Naive thymus-derived CD4-positive, alpha-beta T cell (primary cell): ENCODE results near the gene CDH16. TPM values are rescaled to one million over a fixed set of nuclear protein-coding genes. Genes with fewer than 3 reads are reported as not detected.
A peak's percentile ranks its signal among the peaks of the same experiment; 100 is the strongest.
"Not testable (repeated sequence)": the region's sequence is repeated elsewhere in the genome, so short reads cannot be mapped to it uniquely, and the experiment has no call there.

ENCODE experiments used
- ATAC-seq: fragments of 150-1000 bp; cut with Tn5 transposase; 2 replicates; pipeline ENCODE4 v1.10.0; 2021; ENCODE audit warnings: mild to moderate bottlenecking, moderate library complexity
- CTCF ChIA-PET: fragments of 350-600 bp; sonication (Branson Sonifier 250); formaldehyde crosslinking; loops from one replicate; lab custom pipeline; 2021; ENCODE audit warnings: antibody characterized with exemption; lab: Charles Lee
- POLR2A ChIA-PET: fragments of 350-600 bp; sonication (Branson Sonifier 250); formaldehyde crosslinking; loops from one replicate; lab custom pipeline; 2021; ENCODE audit warnings: antibody characterized with exemption, inconsistent platforms; lab: Charles Lee
- DNase-seq, 9 donors: peaks; one replicate each; pipeline versions ENCODE4 v3.0.0 to v3.0.0-alpha.2; 2020 to 2022; ENCODE audit warnings: mixed read lengths in 1 of 9
- H3K27ac ChIP-seq: one replicate; pipeline ENCODE4 v1.7.0; 2013; ENCODE audit warnings: mild to moderate bottlenecking, low read depth, low read length, moderate library complexity
- H3K27me3 ChIP-seq, 2 donors: one replicate each; pipeline ENCODE4 v1.7.0; 2013; ENCODE audit warnings: low read length in 2 of 2, mild to moderate bottlenecking in 2 of 2, moderate library complexity in 2 of 2; ENCODE audit not compliant: control insufficient read depth in 2 of 2, insufficient read depth in 2 of 2
- H3K36me3 ChIP-seq, 3 experiments: 1 replicate in 2 of 3; 2 replicates in 1 of 3; pipeline ENCODE4 v1.7.0; 2013; ENCODE audit warnings: low read length in 3 of 3, mild to moderate bottlenecking in 3 of 3, moderate library complexity in 1 of 3; ENCODE audit not compliant: insufficient read depth in 3 of 3, control insufficient read depth in 2 of 3
- H3K4me1 ChIP-seq, 2 donors: one replicate each; pipeline ENCODE4 v1.7.0; 2013; ENCODE audit warnings: low read length in 2 of 2, mild to moderate bottlenecking in 2 of 2, moderate library complexity in 1 of 2; ENCODE audit not compliant: control insufficient read depth in 2 of 2, insufficient read depth in 2 of 2
- H3K4me3 ChIP-seq: 2 replicates; pipeline ENCODE4 v1.7.0; 2013; ENCODE audit warnings: mild to moderate bottlenecking, low read length
- H3K9me3 ChIP-seq, 3 experiments: 1 replicate in 2 of 3; 2 replicates in 1 of 3; pipeline ENCODE4 v1.7.0; 2013; ENCODE audit warnings: low read length in 3 of 3; ENCODE audit not compliant: control insufficient read depth in 2 of 3
- H3K27ac Mint-ChIP-seq, 9 donors: one replicate each; pipeline ENCODE4 v1.8.0; 2020 to 2022; ENCODE audit warnings: mixed read lengths in 9 of 9, mild to moderate bottlenecking in 8 of 9, moderate library complexity in 5 of 9, inconsistent platforms in 2 of 9
- H3K27me3 Mint-ChIP-seq, 5 donors: one replicate each; pipeline ENCODE4 v1.8.0; 2021 to 2022; ENCODE audit warnings: mixed read lengths in 5 of 5, mild to moderate bottlenecking in 1 of 5
- H3K36me3 Mint-ChIP-seq, 5 donors: one replicate each; pipeline ENCODE4 v1.8.0; 2020 to 2022; ENCODE audit warnings: mixed read lengths in 5 of 5, mild to moderate bottlenecking in 3 of 5, inconsistent platforms in 1 of 5
- H3K4me1 Mint-ChIP-seq, 7 donors: one replicate each; pipeline ENCODE4 v1.8.0; 2020 to 2022; ENCODE audit warnings: mixed read lengths in 7 of 7, mild to moderate bottlenecking in 3 of 7, inconsistent platforms in 1 of 7
- H3K4me3 Mint-ChIP-seq, 10 donors: one replicate each; pipeline ENCODE4 v1.8.0; 2020 to 2022; ENCODE audit warnings: mild to moderate bottlenecking in 10 of 10, mixed read lengths in 10 of 10, moderate library complexity in 6 of 10, inconsistent platforms in 2 of 10
- H3K9me3 Mint-ChIP-seq, 11 donors: one replicate each; pipeline ENCODE4 v1.8.0; 2020 to 2022; ENCODE audit warnings: mixed read lengths in 11 of 11, mild to moderate bottlenecking in 4 of 11, inconsistent platforms in 1 of 11, moderate library complexity in 1 of 11
- intact Hi-C, 2 donors: fragments of 100-400 bp; cut with micrococcal nuclease; formaldehyde crosslinking; loops; one replicate each; pipeline ENCODE4 v1.15.1; 2023
- polyA plus RNA-seq, 2 donors: library from polyadenylated mRNA; unstranded; fragments of 300-500 nt; fragmentation: Illumina TruSeq; gene quantifications; one replicate each; pipeline ENCODE4 v1.2.3, GENCODE V29; 2021
- total RNA-seq, 6 experiments: library from RNA in 5 of 6; stranded (reverse) in 5 of 6; gene quantifications; 1 replicate in 5 of 6; 2 replicates in 1 of 6; pipeline ENCODE4 v1.2.3 and lab custom pipeline; 2021 to 2026

Gene CDH16
- total and polyA plus RNA-seq, 7 experiments from 2014 or later: not detected

GRCh38 chr16:66934839-66935313 is 16.2 kb upstream of the CDH16 start:
- POLR2A ChIA-PET: interaction anchor here (2.4 kb wide), 1 partner anchor 104 kb away, joined by 7 read pairs; the partner anchor contains the start of gene NAE1
- H3K36me3 ChIP-seq: peaks cover 0 to 38% (median 3%) of the 10 kb centered on the region in 3 experiments
- Mint-ChIP-seq H3K4me3 (peak overlapping the region; percentile 91 to 99 (median 98)), H3K4me1 (peaks cover 38 to 63% (median 54%) of the 10 kb centered on the region in 7 donors), H3K36me3 (peaks cover 0 to 24% (median 6%) of the 10 kb centered on the region in 5 donors), H3K27ac (peak overlapping the region; percentile 96 to 99 (median 98))
- H3K27me3 Mint-ChIP-seq, CTCF ChIA-PET, DNase-seq, H3K9me3 Mint-ChIP-seq, ATAC-seq, H3K9me3 ChIP-seq, H3K27me3 ChIP-seq: not testable (repeated sequence)
- H3K4me3 ChIP-seq: peak overlapping the region; percentile 96
- intact Hi-C loops: loop anchor here (1.0 to 10.0 kb wide), 10 partner anchors 12 to 1910 kb away; partner anchors contain the start of genes PDP2 (in 2 of the 2), ATP6V0D1 (in 1 of the 2), CKLF (in 1 of the 2) and DYNC1LI2 (in 1 of the 2)
- H3K4me1 ChIP-seq: peaks cover 24 to 35% of the 10 kb centered on the region in 2 donors
- peak overlapping the region; percentile 97 for H3K27ac ChIP-seq

GRCh38 chr16:66934138-66934838 is 15.6 kb upstream of the CDH16 start, which contains the start of gene CIAO2B:
Gene CIAO2B (minus strand): TSS chr16:66934402. CDS start chr16:66934364, 38 bp downstream.
- CTCF ChIA-PET: interaction anchor here (0.9 kb wide), 1 partner anchor 13 kb away, joined by 3 read pairs; no protein-coding TSS in a partner anchor
- peak within 1 kb of the TSS; percentile 91 to 99 (median 98) for H3K4me3 Mint-ChIP-seq
- peaks cover 0 to 8% (median 0%) of the 10 kb centered on the region in 11 donors for H3K9me3 Mint-ChIP-seq
- peak within 1 kb of the TSS; percentile 96 to 99 (median 98) for H3K27ac Mint-ChIP-seq
- POLR2A ChIA-PET: interaction anchor here (0.6 to 2.4 kb wide), 4 partner anchors 37 to 251 kb away, joined by 3 to 7 read pairs (median 4); partner anchors contain the start of gene NAE1
- peaks cover 38 to 63% (median 54%) of the 10 kb centered on the region in 7 donors for H3K4me1 Mint-ChIP-seq
- Histone ChIP-seq H3K36me3 (peaks cover 0 to 32% (median 2%) of the 10 kb centered on the region in 3 experiments), H3K27ac (peak within 1 kb of the TSS; percentile 97), H3K4me3 (peak within 1 kb of the TSS; percentile 96), H3K4me1 (peaks cover 24 to 35% of the 10 kb centered on the region in 2 donors), H3K27me3 (no peaks in the 10 kb centered on the region), H3K9me3 (no peaks in the 10 kb centered on the region)
- peaks cover 0 to 22% (median 6%) of the 10 kb centered on the region in 5 donors for H3K36me3 Mint-ChIP-seq
- no peaks in the 10 kb centered on the region for H3K27me3 Mint-ChIP-seq
- DNase-seq (peak; percentile 86 to 95 (median 91)), ATAC-seq (peak; percentile 93)
- intact Hi-C loops: loop anchor here (1.0 to 10.0 kb wide), 10 partner anchors 13 to 1911 kb away; partner anchors contain the start of genes PDP2 (in 2 of the 2), ATP6V0D1 (in 1 of the 2), CKLF (in 1 of the 2) and DYNC1LI2 (in 1 of the 2)

- Mint-ChIP-seq H3K27ac (peak overlapping the region; percentile 96 to 99 (median 98)), H3K27me3 (no peaks in the 10 kb centered on the region), H3K4me3 (peak overlapping the region; percentile 91 to 99 (median 98)), H3K9me3 (peaks cover 0 to 8% (median 0%) of the 10 kb centered on the region in 11 donors), H3K36me3 (peaks cover 0 to 22% (median 6%) of the 10 kb centered on the region in 5 donors), H3K4me1 (peaks cover 38 to 63% (median 58%) of the 10 kb centered on the region in 7 donors)
- Histone ChIP-seq H3K4me3 (peak overlapping the region; percentile 96), H3K4me1 (peaks cover 24 to 35% of the 10 kb centered on the region in 2 donors), H3K9me3 (no peaks in the 10 kb centered on the region), H3K27me3 (no peaks in the 10 kb centered on the region), H3K27ac (peak overlapping the region; percentile 97), H3K36me3 (peaks cover 0 to 27% (median 0%) of the 10 kb centered on the region in 3 experiments)
- no peak for ATAC-seq
- POLR2A ChIA-PET: interaction anchor here (0.8 to 2.4 kb wide), 5 partner anchors 36 to 294 kb away, joined by 3 to 7 read pairs (median 3); partner anchors contain the start of gene NAE1
- no peak for DNase-seq
- CTCF ChIA-PET: interaction anchor here (0.9 kb wide), 1 partner anchor 14 kb away, joined by 3 read pairs; no protein-coding TSS in a partner anchor
- intact Hi-C loops: loop anchor here (1.0 to 10.0 kb wide), 10 partner anchors 14 to 1911 kb away; partner anchors contain the start of genes PDP2 (in 2 of the 2), ATP6V0D1 (in 1 of the 2), CKLF (in 1 of the 2) and DYNC1LI2 (in 1 of the 2)
Observed at GRCh38 chr16:66933776-66934137, 15.1 kb upstream of the CDH16 start.

- Histone ChIP-seq H3K4me1 (peaks cover 24 to 35% of the 10 kb centered on the region in 2 donors), H3K36me3 (peaks cover 0 to 25% (median 0%) of the 10 kb centered on the region in 3 experiments), H3K27me3 (no peaks in the 10 kb centered on the region), H3K9me3 (no peaks in the 10 kb centered on the region), H3K27ac (peak overlapping the region; percentile 97), H3K4me3 (no peak overlapping the region)
- DNase-seq: no peak
- Mint-ChIP-seq H3K4me1 (peaks cover 35 to 61% (median 47%) of the 10 kb centered on the region in 7 donors), H3K27me3 (peaks cover 0 to under 1% (median 0%) of the 10 kb centered on the region in 5 donors), H3K36me3 (peaks cover 0 to 18% (median 6%) of the 10 kb centered on the region in 5 donors), H3K27ac (peak overlapping the region; percentile 59 to 99 (median 98)), H3K9me3 (peaks cover 0 to 8% (median 0%) of the 10 kb centered on the region in 11 donors), H3K4me3 (peak overlapping the region; percentile 29 to 99 (median 98))
- intact Hi-C loops: loop anchor here (5.0 to 10.0 kb wide), 3 partner anchors 50 to 1913 kb away; partner anchors contain the start of genes PDP2 (in 2 of the 2), DYNC1LI2 (in 1 of the 2) and TANGO6 (in 1 of the 2)
- ChIA-PET POLR2A (interaction anchor here (1.2 kb wide), 1 partner anchor 14 kb away, joined by 3 read pairs; no protein-coding TSS in a partner anchor), CTCF (interaction anchor here (0.7 kb wide), 1 partner anchor 75 kb away, joined by 3 read pairs; no protein-coding TSS in a partner anchor)
- no peak for ATAC-seq
Observed at GRCh38 chr16:66932076-66932475, 13.4 kb upstream of the CDH16 start.

GRCh38 chr16:66931665-66932064 is 13.0 kb upstream of the CDH16 start:
- Mint-ChIP-seq H3K27me3 (peaks cover 0 to 4% (median 0%) of the 10 kb centered on the region in 5 donors), H3K4me3 (peak overlapping the region in 7 of 10 donors; percentile 29 to 98 (median 68)), H3K36me3 (peaks cover 0 to 17% (median 6%) of the 10 kb centered on the region in 5 donors), H3K4me1 (peaks cover 34 to 60% (median 43%) of the 10 kb centered on the region in 7 donors), H3K27ac (peak overlapping the region in 7 of 9 donors; percentile 52 to 99 (median 97)), H3K9me3 (peaks cover 0 to 8% (median 0%) of the 10 kb centered on the region in 11 donors)
- ChIA-PET POLR2A (interaction anchor here (0.7 to 1.2 kb wide), 2 partner anchors 14 to 96 kb away, joined by 3 to 5 read pairs; no protein-coding TSS in a partner anchor), CTCF (no interaction called here)
- Histone ChIP-seq H3K4me3 (no peak overlapping the region), H3K4me1 (peaks cover 24 to 35% of the 10 kb centered on the region in 2 donors), H3K36me3 (peaks cover 0 to 25% (median 0%) of the 10 kb centered on the region in 3 experiments), H3K27me3 (no peaks in the 10 kb centered on the region), H3K27ac (no peak overlapping the region), H3K9me3 (no peaks in the 10 kb centered on the region)
- intact Hi-C loops: loop anchor here (5.0 to 10.0 kb wide), 3 partner anchors 49 to 1913 kb away; partner anchors contain the start of genes PDP2 (in 2 of the 2), DYNC1LI2 (in 1 of the 2) and TANGO6 (in 1 of the 2)
- DNase-seq: no peak
- no peak for ATAC-seq
